HG02678 (cell line): ENCODE measurements around the gene ZGRF1.
"Not testable (repeated sequence)": the region's sequence is repeated elsewhere in the genome, so short reads cannot be mapped to it uniquely, and the experiment has no call there.

ENCODE experiments used
- ATAC-seq: cut with Tn5 transposase; IDR thresholded peaks from one replicate; pipeline ENCODE4 v1.9.1; 2021; ENCODE audit warnings: mild to moderate bottlenecking, moderate library complexity; ENCODE audit not compliant: unreplicated experiment

Gene ZGRF1, protein sequence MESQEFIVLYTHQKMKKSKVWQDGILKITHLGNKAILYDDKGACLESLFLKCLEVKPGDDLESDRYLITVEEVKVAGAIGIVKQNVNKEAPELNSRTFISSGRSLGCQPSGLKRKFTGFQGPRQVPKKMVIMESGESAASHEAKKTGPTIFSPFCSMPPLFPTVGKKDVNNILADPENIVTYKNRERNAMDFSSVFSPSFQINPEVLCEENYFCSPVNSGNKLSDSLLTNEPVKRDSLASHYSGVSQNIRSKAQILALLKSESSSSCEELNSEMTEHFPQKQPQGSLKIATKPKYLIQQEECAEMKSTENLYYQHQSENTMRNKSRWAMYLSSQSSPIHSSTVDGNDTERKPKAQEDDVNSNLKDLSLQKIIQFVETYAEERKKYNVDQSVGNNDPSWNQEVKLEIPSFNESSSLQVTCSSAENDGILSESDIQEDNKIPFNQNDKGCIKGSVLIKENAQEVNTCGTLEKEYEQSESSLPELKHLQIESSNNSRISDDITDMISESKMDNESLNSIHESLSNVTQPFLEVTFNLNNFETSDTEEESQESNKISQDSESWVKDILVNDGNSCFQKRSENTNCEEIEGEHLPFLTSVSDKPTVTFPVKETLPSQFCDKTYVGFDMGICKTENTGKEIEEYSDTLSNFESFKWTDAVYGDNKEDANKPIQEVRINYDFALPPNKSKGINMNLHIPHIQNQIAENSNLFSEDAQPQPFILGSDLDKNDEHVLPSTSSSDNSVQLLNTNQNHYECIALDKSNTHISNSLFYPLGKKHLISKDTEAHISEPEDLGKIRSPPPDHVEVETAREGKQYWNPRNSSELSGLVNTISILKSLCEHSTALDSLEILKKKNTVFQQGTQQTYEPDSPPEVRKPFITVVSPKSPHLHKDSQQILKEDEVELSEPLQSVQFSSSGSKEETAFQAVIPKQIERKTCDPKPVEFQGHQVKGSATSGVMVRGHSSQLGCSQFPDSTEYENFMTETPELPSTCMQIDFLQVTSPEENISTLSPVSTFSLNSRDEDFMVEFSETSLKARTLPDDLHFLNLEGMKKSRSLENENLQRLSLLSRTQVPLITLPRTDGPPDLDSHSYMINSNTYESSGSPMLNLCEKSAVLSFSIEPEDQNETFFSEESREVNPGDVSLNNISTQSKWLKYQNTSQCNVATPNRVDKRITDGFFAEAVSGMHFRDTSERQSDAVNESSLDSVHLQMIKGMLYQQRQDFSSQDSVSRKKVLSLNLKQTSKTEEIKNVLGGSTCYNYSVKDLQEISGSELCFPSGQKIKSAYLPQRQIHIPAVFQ (N-terminal part only)

DNA sequence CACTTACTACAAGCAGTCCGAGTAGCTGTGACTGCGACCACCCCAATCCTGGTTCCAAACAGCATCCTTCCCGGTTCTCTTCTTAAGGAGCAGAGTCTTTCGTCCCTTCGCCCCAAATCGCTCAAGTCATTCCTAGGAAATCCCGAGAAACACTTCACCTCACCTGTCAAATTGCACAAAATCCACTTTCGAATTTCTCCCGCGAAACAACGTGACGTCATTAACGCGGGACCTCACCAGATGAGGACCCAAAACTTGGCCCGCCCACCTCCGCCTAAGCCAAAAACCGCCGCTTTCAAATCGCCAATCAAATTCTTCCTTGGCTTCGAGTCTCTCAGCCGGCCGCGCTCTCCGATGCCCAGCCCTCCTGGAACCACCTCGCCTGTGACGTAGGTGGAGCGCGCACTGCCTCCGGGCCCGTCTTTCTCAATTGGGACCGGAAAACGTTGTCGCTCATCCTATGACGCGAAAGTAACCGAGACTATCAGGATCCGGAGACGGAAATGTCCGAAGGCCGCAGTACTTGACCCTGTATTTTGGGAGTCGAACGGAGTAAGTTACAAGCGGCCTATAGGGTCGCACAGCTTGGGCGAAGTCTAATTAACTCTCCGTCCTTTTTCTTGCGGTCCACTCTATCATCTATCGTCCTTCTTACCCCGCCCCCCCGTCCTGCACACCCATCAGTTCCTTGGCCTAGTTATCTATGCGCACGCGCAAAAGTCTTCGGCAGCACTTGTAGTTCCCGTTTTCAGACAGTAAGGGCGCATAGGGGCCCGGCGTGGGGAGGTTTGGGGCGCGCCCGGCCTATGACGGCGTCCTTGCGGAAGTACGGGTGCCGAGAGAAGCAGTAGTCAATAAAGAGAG lies at the start of gene ZGRF1, which contains the start of gene LARP7:
ZGRF1 (minus strand) TSS at position 222 of the 864 bp plus-strand sequence. CDS start 3,733 bp downstream, outside the sequence.
LARP7 (plus strand) TSS at position 456 of the 864 bp plus-strand sequence. CDS start 7,527 bp downstream, outside the sequence.
- peak; percentile 92 for ATAC-seq

DNA sequence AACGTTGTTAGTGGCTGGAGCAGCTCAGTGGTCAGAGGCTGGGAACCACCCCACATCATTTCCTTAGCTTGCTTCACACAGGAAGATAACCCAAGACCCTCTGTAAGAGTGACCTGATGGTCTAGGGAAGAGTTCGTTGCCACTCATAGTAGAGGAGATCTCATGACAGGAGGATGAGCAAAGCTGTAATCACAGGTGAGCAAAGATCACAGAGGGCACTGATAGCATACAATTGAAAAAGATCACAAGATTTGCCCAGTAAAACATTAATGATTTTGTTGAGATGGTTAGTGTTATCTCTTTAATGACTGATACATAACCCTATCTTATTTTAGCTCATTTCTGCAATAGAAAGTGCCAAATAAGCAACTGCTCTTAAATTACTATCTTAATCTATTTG lies 44.3 kb upstream of the ZGRF1 start:
- ATAC-seq = no peak

DNA sequence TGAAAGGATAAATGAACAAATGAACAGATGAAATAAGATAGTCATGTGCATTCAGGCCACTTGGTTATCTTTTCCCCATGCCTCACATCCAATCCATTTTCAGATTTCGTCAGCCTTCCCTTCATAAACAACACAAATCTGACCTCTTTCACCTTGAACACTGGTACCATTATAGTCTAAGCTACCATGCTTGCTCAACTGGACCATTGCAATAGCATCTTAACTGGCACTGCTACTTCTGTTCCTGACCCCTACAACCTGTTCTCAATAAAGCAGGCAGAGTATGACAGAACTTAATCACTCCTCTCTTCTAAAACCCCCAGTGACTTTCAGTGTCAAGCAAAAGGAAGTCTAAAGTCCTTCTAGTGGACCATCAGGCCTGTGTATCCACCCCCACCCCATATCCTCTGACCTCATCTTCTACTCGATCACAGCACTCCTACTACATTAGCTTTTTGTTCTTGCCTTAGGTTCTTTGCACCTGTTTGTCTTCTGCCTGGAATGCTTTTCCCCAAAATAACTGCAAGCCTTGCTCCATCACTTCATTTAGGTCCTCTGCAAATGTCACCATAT lies 40.9 kb upstream of the ZGRF1 start:
- ATAC-seq = no peak

DNA sequence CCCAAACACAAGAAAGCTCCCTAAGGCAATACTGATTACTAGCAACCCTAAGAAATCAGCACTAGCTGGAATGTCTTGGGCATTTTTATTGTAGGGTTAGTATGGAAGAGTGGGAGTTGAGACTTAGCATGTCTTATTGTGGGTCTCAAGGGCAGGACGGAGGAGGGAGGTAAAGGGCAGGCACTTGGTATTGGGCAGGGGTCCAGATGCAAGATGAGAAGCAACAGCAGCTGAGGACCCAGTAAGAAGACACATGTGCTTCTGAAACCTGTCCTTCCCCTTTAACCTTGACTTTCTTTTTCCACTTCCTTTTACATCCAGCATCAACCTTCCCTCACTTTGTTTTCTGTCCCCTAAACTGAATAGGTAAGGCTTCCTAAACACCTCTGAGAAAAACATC lies 37.7 kb upstream of the ZGRF1 start:
- ATAC-seq = no peak

DNA sequence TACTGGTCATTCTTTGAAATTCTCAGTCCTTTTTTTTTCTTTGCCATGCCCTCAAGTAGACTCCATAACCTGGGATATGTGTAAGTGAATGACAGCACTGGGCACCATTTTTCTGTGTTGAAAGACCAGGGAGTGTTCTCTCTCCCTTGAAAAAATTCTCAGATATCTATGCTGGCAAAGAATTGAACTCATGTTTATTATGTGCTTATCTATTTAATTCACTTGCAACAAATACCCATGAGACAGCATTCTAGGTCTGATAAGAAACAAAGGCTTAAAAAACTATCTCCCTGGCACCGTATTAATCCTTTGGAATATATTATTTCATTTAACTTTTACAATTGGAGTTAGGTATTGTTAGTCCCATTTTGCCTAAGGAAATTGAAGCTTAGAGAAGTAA lies 37.0 kb upstream of the ZGRF1 start:
- no peak for ATAC-seq

DNA sequence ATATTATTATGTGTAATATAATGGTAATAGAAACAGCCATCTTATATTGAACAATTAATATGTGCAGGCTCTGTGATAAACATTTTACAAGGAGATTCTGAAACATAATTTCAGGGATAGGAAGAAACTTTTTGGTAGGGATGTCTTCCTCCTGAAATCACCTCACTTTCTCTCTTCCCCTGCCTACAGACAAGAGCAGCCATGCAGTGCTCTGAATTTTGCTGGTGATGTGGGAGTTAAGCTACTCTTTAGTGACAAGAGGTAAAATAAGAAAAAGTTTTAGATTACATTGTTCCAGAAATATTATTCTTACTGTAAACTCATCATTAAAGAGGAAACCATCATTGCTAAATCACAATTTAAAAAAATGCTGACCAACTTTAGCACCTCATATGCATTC lies 36.4 kb upstream of the ZGRF1 start:
- ATAC-seq = no peak

DNA sequence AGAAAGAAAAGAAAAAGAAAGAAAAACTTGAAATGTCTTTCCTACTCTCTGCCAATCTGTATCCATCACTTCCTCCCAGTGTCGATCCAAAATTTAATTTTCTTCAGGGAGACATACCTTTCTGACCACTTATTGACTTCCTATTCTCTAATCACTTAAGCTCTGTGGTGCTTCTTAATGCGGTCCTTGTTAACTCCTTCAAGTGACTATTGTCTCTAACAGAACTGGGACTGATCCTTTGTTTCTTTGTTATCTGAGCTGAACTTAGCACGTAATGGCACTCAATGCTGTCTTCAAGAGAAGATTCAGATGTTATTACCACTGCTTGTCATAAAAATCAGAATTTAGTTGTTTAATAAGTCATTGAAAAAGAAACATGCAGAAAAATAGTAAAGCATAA lies 31.4 kb upstream of the ZGRF1 start:
- no peak for ATAC-seq

DNA sequence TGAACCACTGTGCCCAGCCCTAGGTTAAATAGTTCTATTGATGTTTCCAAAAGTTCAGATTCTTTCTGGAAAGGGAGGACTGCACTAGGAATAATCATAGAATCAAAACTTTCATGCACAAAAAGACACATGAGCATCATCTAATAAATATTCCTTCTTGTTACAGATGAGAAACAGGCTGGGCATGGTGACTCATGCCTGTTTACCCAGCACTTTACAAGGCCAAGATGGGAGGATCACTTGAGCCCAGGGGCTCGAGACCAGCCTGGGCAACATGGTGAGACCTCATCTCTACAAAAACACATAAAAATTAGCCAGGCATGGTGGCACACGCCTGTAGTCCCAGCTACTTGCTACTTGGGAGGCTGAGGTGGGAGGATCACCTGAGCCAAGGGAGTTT lies 27.9 kb upstream of the ZGRF1 start:
- no peak for ATAC-seq

DNA sequence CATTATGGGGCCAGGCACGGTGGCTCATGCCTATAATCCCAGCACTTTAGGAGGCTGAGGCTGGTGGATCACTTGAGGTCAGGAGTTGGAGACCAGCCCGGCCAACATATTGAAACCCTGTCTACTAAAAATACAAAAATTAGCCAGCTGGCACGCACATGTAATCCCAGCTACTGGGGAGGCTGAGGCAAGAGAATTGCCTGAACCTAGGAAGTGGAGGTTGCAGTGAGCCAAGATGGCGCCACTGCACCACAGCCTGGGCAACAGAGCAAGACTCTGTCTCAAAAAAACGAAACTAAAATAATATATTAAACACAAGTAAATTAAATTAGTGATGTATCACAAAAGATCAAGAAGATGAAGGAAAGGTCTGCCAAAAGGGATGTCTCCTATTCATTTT lies 19.4 kb upstream of the ZGRF1 start:
- not testable (repeated sequence) for ATAC-seq

DNA sequence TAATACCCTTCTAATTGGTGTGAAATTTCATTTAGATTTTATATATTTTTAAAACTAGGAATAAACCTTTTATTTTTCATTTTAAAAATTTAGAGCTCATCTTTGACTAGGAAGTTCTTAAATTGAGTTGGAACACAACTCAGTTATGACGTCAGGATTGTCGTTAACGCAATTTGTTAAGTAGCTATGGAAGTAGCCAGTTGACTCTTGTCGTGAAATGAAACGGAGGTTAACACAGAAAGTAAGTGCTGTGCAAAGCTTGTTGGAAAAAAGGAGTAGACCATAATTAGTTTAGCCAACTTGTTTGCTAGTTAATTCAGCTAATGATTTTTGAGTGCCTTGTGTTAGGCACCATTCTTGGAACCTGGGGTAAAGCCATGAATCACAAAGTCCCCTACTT lies 18.6 kb upstream of the ZGRF1 start:
- ATAC-seq = no peak

DNA sequence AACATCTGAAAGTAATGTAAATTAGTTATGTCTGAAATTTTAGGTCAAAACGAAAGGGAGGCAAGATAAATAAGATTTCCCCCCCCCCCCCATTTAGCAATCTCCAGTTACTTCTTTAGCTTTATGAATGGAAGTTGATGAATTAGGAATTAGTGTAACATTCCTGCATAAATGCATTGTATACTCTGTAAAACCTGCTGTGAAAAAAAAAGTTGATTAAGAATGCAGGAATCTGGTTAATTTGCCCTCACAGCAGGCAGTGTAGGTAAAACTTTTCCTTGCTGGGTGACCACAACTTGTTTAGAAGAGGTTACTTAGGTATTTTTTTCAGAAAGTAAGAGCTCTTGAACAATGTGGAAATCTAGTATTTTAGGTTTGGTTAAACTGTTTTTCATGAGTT lies 15.5 kb upstream of the ZGRF1 start:
- ATAC-seq = no peak

DNA sequence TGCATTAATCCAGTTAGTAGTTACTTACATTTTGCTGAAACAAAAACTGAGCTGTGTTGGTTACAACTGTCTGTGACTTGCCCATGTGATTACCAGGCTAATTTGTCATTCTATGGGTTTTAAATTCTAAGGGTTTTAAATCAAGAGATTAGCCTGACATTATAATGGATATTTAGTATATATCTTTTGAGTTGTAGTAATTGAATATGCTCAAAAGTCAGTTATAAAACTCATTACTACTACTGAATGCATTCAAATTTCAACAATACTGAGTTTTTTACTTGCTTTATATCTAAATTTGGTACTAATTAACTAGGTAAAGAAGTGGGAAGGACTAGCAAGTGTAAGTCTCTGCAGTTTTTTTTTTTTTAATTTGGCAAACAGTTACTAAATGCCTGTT lies 14.9 kb upstream of the ZGRF1 start:
- no peak for ATAC-seq

DNA sequence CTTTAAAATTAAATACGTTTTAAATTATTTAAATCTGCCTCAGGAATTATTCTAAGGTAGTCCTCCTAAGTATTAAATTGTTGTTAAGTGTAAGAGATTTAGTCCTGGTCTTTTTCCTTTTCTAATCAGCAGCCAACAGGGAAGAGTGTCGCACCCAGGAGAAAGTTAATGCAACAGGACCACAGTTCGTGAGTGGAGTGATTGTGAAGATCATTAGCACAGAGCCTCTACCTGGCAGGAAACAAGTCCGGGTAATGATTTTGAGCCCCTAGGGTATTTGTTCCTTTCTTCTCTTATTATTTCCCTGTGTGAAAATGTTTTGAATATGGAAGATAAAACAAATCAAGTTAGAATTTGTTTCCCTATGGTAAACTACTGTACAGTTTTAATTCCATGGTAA lies 13.6 kb upstream of the ZGRF1 start:
- ATAC-seq = no peak

DNA sequence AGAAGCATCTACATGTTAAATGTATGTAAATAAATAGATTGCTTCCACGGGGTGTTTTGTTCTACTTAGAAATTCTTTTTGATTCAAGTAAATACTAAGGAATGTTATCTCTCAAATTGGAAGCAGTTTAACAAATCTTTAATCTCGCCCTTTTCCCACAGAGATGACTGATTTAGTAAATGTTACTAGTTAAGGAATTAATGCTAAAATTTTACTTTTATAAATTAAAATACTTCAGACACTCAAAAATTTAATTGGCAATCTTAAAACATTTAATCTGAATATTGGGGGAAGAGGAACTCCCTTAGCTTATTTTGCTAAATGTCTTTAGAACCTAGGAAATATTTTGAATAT lies 12.3 kb upstream of the ZGRF1 start:
- ATAC-seq = no peak

DNA sequence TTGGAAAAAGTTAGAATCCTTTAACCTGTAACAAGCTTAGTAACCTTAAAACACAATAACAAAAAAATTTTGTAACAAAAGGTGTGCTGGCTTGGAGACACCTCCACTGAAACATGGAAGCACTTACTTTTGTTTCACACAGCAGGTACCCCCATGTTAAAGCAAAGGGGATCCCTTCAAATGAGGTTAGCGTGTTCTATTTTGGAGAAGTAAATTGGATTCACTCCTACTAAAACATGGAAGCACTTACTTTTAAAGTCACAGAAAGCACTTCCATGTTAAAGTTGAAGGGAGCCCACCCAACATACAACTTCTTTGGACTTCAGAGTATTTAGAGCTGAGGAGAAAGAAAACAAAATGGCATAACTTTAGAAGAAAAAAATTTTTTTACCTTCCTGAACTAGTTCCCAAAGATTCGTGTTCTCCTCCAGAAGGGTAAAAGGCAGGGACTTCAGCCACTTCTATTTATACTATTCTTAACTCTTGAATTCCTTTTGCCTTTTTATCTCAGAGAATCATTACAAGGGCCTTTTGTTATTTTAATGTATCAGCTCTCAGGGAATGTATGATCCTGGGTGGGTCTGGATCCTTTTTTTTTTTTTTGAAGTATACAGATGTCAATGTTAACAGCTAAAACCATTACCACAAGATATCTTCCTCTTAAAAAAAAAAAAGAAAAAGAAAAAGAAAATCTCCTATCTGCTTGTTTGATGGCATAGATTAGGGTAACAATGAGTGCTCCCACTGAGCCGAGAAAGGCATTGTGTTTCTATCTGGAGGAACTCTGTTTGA lies 11.8 kb upstream of the ZGRF1 start:
- ATAC-seq = no peak

DNA sequence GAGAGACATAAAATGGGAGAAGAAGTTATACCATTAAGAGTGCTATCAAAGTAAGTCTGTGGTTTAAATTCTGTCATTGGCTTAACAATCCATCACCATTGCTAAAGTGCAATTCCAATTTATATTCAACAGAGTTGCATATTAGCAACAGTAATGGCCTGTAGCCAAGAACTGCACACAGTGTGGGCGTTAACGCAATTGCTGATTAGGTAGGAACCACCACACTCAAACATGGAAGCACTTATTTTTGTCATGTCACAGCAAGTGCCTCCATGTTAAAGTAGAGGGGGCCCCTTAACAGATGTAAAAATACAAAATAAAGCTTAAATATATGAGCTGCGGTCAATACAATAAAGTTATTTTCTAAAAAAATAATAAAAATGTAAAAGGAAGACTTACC lies 11.1 kb upstream of the ZGRF1 start:
- no peak for ATAC-seq

DNA sequence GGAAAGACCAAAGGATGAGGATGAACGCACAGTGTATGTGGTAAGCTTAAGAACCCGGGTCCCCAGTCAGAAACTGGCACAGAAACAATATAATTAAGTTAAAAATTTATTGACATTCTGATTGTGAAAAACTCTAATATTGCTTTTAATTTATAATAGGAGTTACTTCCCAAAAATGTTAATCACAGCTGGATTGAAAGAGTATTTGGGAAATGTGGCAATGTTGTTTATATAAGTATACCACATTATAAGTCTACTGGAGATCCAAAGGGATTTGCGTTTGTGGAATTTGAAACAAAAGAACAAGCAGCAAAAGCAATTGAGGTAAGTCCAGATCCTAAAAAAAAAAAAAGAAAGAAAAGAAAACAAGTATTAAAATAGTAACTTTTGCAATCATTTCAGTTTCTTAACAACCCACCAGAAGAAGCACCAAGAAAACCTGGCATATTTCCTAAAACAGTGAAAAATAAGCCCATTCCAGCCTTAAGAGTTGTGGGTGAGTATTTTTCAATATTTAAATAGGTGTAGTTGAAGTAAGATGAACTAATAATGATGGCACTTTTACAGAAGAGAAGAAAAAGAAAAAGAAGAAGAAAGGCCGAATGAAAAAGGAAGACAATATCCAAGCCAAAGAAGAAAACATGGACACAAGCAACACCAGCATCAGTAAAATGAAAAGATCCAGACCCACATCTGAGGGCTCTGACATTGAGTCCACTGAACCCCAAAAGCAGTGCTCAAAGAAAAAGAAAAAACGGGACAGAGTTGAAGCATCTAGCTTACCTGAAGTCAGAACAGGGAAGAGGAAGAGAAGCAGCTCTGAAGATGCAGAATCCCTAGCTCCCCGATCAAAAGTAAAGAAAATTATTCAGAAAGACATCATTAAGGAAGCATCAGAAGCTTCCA lies 10.2 kb upstream of the ZGRF1 start:
- ATAC-seq = no peak
